Epidermal melanocyte (primary cell): Measurements from ENCODE around the gene ATP2A1.
"Not testable (repeated sequence)": the region's sequence is repeated elsewhere in the genome, so short reads cannot be mapped to it uniquely, and the experiment has no call there.

ENCODE experiments used
- DNase-seq: peaks from one replicate; pipeline ENCODE4 v3.0.0; 2011; ENCODE audit warnings: low spot score; ENCODE audit not compliant: insufficient read length

Gene ATP2A1

DNA sequence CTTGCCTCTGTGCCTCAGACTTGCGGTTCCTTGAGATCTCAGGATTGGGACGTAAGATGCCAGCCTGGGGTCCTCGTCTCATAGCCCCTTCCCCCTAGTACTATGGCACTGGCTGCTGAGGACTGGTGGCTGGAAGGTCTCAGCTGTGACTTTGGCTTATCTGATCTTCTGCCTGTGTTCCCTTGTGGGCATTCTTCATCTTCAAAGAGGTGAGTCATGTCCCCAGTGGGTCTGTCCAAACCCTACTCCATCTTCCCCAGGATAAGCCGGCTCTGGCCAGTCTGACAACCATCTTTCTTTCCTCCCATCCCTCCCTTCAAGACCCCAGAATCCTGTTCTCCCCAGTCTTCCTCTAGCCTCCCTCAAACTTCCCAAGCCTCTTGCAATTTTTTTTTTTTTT lies 57.1 kb downstream of the ATP2A1 start:
- no peak for DNase-seq

DNA sequence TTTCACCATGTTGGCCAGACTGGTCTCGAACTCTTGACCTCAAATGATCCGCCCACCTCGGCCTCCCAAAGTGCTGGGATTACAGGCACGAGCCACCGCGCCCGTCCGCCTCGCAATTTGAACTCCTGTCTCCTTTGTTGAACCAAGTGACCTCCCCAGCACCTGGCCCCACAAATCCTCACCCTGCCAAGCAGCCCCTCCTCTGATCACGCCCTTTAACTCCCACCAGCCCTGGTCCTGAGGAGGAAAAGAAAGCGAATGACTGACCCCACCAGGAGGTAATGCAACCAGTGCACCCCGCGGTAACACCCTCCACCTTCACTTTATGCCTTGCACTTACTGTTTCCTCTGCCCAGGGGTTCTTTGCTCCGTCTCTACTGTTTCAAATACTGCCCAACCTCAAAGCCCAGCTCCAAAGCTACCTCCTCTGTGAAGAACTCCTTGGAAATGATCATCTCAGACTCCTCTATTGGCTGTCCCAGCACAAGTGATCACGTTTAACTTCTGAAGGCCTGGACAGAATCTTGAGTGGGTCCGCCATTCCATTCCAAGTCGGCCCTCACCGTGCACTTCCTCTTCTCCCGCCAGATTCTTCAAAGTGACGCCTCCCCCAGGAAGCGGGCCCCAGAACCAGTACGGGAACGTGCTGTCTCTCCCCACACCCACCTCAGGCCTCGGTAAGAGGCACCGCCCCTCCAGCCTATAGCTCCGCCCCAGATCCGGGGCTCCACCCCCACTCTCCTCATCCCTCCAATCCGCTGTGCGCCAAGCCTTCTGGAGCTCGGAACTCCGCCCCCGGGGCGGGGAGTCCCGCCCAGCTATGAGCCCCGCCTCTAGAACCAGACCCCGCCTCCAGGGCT lies 57.9 kb downstream of the ATP2A1 start:
- peak; percentile 48 for DNase-seq

DNA sequence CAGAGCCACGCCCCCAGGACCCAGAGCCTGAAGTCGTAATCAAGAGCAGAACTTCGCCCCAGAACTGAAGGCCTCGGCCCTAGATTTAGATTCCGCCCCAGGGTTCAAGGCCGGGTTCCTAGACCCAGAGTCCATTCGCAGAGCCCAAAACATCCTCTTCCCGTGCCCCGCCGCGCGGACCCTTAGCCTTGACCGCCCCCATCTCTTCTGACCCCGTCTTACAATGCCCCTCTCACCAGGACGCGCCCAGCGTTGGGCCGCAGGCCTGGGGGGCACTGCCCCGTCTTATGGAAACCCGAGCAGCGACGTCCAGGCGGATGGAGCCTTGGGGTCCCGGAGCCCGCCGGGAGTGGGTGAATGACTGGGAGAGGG lies 58.5 kb downstream of the ATP2A1 start:
- DNase-seq, result no peak

DNA sequence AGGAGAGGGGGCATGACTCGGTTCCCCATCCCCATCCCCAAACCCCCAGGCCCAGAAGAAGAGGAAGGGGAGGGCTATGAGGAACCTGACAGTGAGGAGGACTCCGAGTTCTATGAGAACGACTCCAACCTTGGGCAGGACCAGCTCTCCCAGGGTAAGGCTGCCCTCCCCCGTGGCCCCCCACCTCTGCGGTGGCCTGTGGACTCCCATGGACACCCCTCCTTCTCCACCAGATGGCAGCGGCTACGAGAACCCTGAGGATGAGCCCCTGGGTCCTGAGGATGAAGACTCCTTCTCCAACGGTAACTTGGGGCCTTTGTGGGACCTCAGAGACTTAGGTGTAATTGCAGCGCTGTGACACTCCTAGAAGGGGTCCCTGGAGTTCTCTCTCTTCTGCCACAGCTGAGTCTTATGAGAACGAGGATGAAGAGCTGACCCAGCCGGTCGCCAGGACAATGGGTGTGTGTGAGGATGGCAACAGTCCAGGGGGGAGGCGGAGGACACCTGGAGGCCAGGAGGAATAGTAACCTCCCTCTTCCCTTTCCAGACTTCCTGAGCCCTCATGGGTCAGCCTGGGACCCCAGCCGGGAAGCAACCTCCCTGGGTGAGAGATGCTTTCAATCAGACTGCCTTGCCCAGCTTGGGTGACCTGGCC lies 59.1 kb downstream of the ATP2A1 start:
- DNase-seq, result no peak

DNA sequence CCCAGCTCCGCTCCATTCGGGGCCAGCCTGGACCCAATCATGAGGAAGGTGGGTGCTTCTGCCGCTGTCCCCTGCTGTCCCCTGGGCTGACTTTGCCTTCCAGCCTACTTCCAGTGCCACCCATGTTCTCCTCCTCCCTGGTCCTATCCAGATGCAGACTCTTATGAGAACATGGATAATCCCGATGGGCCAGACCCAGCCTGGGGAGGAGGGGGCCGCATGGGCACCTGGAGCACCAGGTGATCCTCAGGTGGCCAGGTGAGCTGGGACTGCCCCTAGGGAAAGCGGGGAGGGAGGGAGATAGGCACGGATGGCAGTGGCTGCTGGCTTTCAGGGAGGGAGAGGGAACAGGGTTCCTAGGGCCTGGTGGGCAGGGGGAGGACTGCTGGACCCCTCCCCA lies 60.4 kb downstream of the ATP2A1 start:
- no peak for DNase-seq

DNA sequence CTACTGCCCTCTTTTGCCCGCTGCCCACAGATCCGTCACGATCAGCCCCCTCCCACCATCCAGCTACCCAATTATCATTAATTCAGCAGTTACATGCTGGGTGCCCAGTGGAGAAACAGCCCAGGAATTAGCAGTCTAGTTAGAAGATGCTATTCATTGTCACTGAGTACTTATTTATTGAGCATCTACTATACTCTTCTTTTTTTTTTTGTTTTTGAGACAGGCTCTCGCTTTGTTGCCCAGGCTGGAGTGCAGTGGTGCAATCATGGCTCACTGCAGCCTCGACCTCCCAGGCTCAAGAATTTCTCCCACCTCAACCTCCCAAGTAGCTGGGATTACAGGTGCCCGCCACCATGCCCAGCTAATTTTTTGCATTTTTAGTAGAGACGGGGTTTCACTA lies 61.5 kb downstream of the ATP2A1 start:
- not testable (repeated sequence) for DNase-seq

DNA sequence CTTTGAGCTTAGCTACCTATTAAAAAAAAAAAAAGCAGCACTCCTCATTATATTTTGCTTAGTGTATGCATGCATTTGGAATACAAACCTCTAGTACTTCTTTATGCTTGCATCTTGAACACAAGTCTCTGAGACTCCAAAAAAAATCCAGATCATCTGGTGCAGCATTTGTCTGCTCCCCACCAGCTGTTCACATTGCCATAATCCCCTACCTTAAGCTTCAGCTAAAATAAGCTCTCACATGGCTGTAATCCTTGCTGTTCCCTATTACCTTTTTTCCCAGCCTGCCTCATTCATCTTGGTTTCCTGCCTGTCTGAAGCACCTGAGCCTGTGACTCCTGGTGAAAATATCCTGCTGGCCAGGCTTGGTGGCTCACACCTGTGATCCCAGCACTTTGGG lies 65.0 kb downstream of the ATP2A1 start:
- no peak for DNase-seq

DNA sequence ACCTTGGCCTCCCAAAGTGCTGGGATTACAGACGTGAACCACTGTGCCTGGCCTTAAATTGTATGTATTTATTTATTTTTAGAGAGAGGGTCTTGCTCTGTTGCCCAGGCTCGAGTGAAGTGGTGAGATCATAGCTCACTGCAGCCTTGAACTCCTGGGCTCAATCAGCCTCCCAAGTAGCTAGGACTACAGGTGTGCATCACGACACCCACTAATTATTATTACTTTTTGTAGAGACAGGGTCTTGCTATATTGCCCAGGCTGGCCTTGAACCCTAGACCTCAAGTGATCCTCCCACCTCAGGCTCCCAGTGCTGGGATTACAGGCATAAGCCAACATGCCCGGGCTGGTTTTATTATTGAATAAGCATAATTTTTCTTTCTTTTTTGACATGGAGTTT lies 68.4 kb downstream of the ATP2A1 start:
- no peak for DNase-seq

DNA sequence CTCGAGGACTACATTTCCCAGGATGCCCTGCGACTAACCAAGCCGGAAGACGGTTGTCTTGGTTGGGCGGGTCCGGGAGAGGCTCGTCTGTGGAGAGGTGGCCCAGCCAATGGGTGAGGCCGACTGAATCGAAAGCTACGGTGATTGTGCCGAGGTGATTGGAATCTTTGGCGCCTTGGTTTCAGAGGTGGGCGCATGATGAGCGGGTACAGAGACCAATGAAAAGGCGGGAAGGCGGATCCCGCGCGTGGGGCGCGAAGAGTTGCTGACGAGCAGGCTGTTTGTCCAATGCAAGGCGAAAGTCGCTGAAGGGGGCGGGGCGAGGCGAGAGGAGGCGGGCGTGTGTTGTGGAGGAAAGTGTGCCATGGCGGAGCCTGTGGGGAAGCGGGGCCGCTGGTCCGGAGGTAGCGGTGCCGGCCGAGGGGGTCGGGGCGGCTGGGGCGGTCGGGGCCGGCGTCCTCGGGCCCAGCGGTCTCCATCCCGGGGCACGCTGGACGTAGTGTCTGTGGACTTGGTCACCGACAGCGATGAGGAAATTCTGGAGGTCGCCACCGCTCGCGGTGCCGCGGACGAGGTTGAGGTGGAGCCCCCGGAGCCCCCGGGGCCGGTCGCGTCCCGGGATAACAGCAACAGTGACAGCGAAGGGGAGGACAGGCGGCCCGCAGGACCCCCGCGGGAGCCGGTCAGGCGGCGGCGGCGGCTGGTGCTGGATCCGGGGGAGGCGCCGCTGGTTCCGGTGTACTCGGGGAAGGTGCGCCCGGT lies 72.5 kb downstream of the ATP2A1 start, which contains the start of gene NFATC2IP:
NFATC2IP (plus strand) TSS at position 290 of the 762 bp plus-strand sequence; CDS start at position 365, 75 bp downstream.
- peak; percentile 99 for DNase-seq

DNA sequence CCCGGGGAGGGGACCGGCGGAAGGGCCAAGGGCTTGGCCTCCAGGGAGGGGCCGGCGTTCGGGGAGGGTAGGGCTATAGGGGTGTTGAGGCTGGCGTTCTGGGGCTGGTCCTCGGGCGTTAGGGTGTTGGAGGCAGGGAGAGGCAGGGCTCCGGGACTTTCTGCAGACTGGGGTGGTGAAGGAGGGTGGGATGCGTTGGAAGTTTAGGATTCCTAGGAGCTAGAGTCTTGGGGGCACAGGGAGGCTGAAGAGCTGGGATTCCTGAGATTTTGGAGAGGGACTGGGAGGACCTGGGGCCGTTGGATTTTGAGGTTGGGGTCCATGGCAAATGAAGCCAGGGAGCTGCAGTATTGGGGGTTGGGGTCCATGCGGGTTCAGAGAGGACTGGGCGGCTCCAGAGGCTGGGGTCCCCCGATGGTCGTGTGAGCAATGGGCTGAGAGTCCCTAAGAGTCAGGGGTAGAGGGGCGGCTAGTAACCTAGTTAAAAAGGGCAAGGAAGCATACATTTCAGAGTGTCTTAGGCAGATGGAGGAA lies 73.2 kb downstream of the ATP2A1 start:
- DNase-seq, result peak; percentile 17
